GM19099 (cell line): ENCODE data around the gene M1AP.

Experiments used
- POLR2A ChIP-seq: IDR thresholded peaks from 3 replicates; pipeline ENCODE4 v1.6.1; 2011; ENCODE audit warnings: low read depth; ENCODE audit not compliant: insufficient read length; ENCODE audit errors: extremely low read depth

The M1AP gene

GRCh38 chr2:74584088-74584645 lies 64.0 kb downstream of the M1AP start:
- no peak for TF ChIP-seq POLR2A

- no peak for TF ChIP-seq POLR2A
Observed at GRCh38 chr2:74583504-74583903, 64.6 kb downstream of the M1AP start.

- no peak for TF ChIP-seq POLR2A
Observed at GRCh38 chr2:74582184-74582583, 65.9 kb downstream of the M1AP start.

DNA sequence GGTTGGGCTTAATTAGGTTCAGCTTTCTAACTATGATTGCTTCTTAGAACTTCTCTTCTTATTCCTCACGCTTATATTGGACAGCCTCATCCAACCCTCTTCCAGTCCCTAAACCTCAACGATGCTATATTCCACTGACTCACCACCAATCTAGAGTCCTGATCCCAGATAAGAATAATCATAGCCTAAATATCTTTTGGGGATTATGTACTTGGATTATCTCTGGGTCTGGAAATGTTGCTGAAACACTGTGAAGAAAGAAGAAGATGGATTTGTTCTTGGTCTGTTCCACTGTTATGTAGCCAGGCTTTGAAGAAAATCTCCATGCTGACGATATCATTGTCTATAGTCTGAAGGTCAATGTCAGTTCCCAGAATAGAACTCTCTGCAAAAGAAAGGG lies 66.7 kb downstream of the M1AP start:
- TF ChIP-seq POLR2A = no peak

DNA sequence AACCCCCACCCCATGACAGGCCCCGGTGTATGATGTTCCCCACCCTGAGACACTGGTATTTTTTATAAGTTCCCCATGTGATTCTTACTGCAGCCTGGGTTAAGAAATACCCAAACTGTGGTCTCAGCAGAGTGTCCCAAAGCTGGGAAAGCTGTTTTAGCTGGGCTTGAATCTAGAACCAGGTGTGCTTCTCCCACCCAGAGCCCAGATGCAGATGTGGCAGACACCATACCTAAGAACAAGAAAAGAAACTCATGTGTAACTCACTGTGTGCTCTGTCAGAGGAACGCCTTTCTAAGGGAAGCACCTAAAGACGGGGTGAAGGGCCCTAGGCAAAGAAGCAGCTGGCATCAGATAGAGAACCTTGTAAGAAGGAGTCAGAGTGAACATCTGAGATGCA lies 69.7 kb downstream of the M1AP start:
- TF ChIP-seq POLR2A = no peak

GRCh38 chr2:74577448-74577847 lies 70.7 kb downstream of the M1AP start:
- TF ChIP-seq POLR2A = no peak

- no peak for TF ChIP-seq POLR2A
Observed at GRCh38 chr2:74576863-74577229, 71.3 kb downstream of the M1AP start.

DNA sequence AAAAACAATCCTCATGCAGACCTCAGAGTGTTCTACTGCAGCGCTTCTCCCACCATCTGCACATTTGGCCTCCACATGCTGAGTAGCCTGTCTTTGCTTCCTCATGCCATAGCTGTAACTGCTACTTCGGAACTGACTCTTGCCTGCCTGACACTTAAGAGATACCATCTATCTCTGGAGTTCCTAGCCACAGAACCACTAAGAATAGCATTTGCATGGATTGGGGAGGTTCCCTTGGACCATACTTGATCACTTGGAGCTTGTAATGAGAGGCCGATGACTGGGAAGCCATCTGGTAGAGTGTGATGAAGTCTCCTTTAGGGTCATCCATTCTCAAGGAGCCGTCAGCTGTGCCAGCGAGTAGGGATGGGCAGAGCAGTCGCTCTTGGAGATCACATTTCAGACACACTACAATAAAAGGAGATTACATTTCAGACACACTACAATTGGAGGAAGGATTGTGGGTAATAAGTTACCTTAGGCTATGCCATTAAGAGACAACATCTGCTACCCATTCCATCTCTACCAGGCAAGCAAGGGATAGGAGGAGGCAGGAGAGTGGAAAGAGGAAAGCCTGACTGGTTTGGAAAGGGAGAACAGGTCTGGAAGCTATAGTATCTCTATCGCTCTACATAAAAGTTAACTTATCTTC lies 71.8 kb downstream of the M1AP start:
- no peak for TF ChIP-seq POLR2A

DNA sequence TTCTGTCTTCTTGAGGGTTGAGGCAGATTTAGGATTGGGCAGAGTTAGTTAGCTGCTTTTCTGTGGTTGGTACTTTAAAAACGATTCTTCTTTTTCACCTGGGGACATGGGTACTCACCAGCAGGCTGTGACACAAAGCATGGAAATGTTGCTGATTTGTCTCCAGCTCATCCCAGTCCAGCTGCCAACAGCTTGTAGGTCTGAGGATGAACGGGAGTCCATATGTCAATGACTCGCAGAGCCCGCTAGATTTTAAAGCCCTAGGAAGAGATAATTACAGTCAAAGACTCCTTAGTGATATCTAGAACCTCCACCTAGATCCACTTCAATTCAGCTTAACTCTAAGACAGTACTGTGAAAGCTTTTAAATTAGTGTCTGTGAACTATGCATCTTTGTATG lies 72.8 kb downstream of the M1AP start:
- TF ChIP-seq POLR2A = no peak

GRCh38 chr2:74573747-74574562 lies 74.2 kb downstream of the M1AP start:
- peak; percentile 70 for TF ChIP-seq POLR2A

GRCh38 chr2:74572178-74572925 lies 75.8 kb downstream of the M1AP start:
- TF ChIP-seq POLR2A = no peak

GRCh38 chr2:74571058-74571457 lies 77.1 kb downstream of the M1AP start:
- TF ChIP-seq POLR2A = no peak

GRCh38 chr2:74569686-74570085 lies 78.4 kb downstream of the M1AP start:
- TF ChIP-seq POLR2A = no peak

DNA sequence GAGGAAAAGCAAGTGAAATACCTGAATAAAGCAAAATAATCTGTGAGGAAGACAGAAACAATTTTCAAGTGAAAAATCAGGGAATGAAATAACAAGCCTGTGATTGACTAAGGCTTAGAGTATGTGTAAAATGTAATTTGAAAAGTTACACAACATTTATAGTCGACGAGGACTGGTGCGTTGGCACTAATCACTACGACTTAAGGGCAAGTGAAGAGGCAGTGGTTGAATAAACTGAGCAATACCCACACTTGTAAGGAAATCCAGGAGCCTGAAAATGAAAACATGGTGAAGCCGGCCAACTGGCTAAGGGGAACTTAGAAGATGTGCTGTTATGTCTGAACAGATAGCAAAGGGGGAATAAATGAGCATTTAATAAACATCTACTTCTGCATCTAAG lies 80.2 kb downstream of the M1AP start:
- no peak for TF ChIP-seq POLR2A

- no peak for TF ChIP-seq POLR2A
Observed at GRCh38 chr2:74566754-74567085, 81.4 kb downstream of the M1AP start.

DNA sequence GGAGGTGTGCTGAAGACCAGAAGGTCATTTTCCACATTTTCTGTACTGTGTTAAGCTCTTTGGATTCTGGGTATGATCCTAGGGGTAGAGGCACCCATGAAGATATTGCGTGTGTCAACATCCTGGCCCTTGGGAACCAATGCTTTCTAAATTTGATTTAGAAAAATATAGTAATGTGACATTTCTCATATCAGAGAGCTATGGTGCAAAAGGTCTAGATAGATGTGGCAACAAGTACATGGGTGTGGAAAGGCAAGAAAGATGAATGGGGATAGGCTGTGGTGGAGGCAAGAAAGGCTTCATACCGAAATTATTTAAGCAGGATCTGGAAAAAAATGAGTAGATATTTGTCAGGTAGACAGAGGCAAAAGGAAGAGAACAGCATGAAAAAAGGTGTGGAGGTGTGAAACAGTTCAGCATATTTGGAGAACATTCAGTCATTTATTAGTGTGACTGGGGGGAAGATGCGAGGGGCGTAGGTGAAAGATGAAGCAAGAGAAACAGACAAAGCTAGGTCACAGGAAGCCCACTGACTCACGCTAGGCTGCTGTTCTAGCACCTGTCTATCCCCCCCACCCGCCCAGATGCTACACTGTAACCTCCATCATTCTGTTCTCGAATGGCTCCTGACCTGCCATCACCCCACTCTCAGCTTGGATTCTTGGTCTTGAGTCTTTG lies 81.9 kb downstream of the M1AP start:
- no peak for TF ChIP-seq POLR2A

DNA sequence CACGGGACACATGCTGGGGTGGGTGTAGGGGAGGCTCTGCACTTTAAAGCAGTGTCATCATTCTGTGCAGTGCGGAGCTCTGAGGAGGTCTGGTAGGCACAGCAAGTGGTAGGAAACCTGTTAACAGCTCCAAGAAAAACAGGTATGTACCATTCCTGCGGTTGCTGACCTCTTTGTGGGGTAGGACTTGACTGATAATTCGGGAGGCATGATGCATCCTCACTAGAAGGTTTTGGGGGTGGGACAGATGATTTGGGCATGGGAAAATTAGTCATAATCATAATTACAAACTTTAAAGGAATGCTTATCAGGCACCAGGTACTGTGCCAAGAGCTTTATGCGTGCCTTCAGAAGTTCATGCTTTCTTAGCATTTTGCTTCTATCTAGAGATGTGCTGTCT lies 83.9 kb downstream of the M1AP start:
- TF ChIP-seq POLR2A = no peak
